GM12878 (cell line): Measurements from ENCODE around the gene MAPK8IP3. TPM values are rescaled to one million over a fixed set of nuclear protein-coding genes. Genes with fewer than 3 reads are reported as not detected.

ENCODE experiments used
- ATAC-seq: fragments of 200-7000 bp; cut with Tn5 transposase; 3 replicates; pipeline ENCODE4 v1.9.1; 2020; ENCODE audit warnings: mild to moderate bottlenecking, moderate library complexity
- BruUV-seq: library from RNA; stranded (reverse); fragments of 400-500 nt; replicated peaks from 2 replicates; lab custom pipeline; 2021; lab: Mats Ljungman, UMichigan
- CTCF ChIA-PET: fragments of 300-600 bp; sonication (Branson Sonifier 250); formaldehyde crosslinking; extraction: SDS; loops from one replicate; lab custom pipeline; 2021; ENCODE audit warnings: inconsistent platforms; lab: Yijun Ruan, JAX
- POLR2A ChIA-PET: fragments of 350-600 bp; formaldehyde crosslinking; extraction: SDS; loops from one replicate; lab custom pipeline; 2021; ENCODE audit warnings: inconsistent platforms; lab: Charles Lee
- RAD21 ChIA-PET: fragments of 300-600 bp; sonication (Branson Sonifier 250); formaldehyde crosslinking; loops from one replicate; lab custom pipeline; 2023; ENCODE audit warnings: antibody characterized with exemption; ENCODE audit not compliant: unreplicated experiment; lab: Charles Lee
- SMC1A ChIA-PET: fragments of 300-600 bp; sonication (Branson Sonifier 250); formaldehyde crosslinking; loops from one replicate; lab custom pipeline; 2023; ENCODE audit not compliant: unreplicated experiment, uncharacterized antibody; lab: Charles Lee
- DNase-seq: peaks from one replicate; pipeline ENCODE4 v3.0.0-alpha.2; 2011; ENCODE audit warnings: low read depth, low spot score
- FAIRE-seq: peaks from 3 replicates; lab custom pipeline; 2011; peaks lifted over from hg19 to GRCh38; lab: Jason Lieb, UNC
- H2AFZ ChIP-seq: 2 replicates; pipeline ENCODE4 v1.6.0; 2011; ENCODE audit warnings: low read depth, low read length, control low read depth; ENCODE audit not compliant: control insufficient read depth
- H3K27ac ChIP-seq: 2 replicates; pipeline ENCODE4 v1.5.1; 2011; ENCODE audit warnings: control low read depth; ENCODE audit not compliant: control insufficient read depth, insufficient read depth
- H3K27me3 ChIP-seq, 2 experiments: replicated peaks in 1 of 2; 2 replicates each; pipeline versions ENCODE4 v1.6.0 to v1.6.1; 2011; ENCODE audit warnings: low read length in 1 of 2; ENCODE audit not compliant: control insufficient read depth in 2 of 2, insufficient read depth in 2 of 2
- H3K36me3 ChIP-seq, 2 experiments: 2 replicates each; pipeline ENCODE4 v1.5.1; 2011; ENCODE audit warnings: low read length in 1 of 2; ENCODE audit not compliant: control insufficient read depth in 2 of 2, insufficient read depth in 2 of 2
- H3K4me1 ChIP-seq: 2 replicates; pipeline ENCODE4 v1.6.1; 2011; ENCODE audit warnings: mild to moderate bottlenecking, low read length, moderate library complexity, mixed read lengths; ENCODE audit not compliant: control insufficient read depth, insufficient read depth
- H3K4me2 ChIP-seq: 2 replicates; pipeline ENCODE4 v1.6.0; 2011; ENCODE audit warnings: control low read depth; ENCODE audit not compliant: control insufficient read depth, insufficient read depth
- H3K4me3 ChIP-seq: fragments of 200-600 bp; sonication (generic); 2 replicates; pipeline ENCODE4 v1.5.1; 2016
- H3K79me2 ChIP-seq: 2 replicates; pipeline ENCODE4 v1.6.0; 2011; ENCODE audit warnings: low read length; ENCODE audit not compliant: control insufficient read depth, insufficient read depth
- H3K9ac ChIP-seq: 2 replicates; pipeline ENCODE4 v1.8.0; 2011; ENCODE audit warnings: low read length, control low read depth, mixed read lengths; ENCODE audit not compliant: control insufficient read depth, insufficient read depth
- H3K9me3 ChIP-seq: replicated peaks from 3 replicates; pipeline ENCODE4 v1.5.1; 2011; ENCODE audit warnings: mild to moderate bottlenecking, low read length; ENCODE audit not compliant: control insufficient read depth, insufficient read depth
- H4K20me1 ChIP-seq: 2 replicates; pipeline ENCODE4 v1.6.0; 2011; ENCODE audit not compliant: control insufficient read depth, insufficient read depth
- BCLAF1 ChIP-seq: fragments of 450-650 bp; IDR thresholded peaks from 2 replicates; pipeline ENCODE4 v1.6.1; 2017; ENCODE audit warnings: antibody characterized with exemption, mild to moderate bottlenecking, moderate library complexity
- RELB ChIP-seq: fragments of 450-650 bp; IDR thresholded peaks from 2 replicates; pipeline ENCODE4 v1.6.1; 2017; ENCODE audit warnings: low read depth, mild to moderate bottlenecking, moderate library complexity
- SKIL ChIP-seq: fragments of 450-650 bp; IDR thresholded peaks from 2 replicates; pipeline ENCODE4 v1.6.1; 2017; ENCODE audit warnings: mild to moderate bottlenecking, low read depth, inconsistent platforms; ENCODE audit not compliant: poor library complexity, severe bottlenecking
- ZNF687 ChIP-seq: fragments of 450-650 bp; IDR thresholded peaks from 2 replicates; pipeline ENCODE4 v1.6.1; 2017; ENCODE audit warnings: mild to moderate bottlenecking, moderate library complexity
- WGBS: methylation state at CpG from one replicate; pipeline ENCODE4 v1.1.6; 2016; ENCODE audit warnings: low lambda C conversion rate; ENCODE audit not compliant: insufficient replicate concordance, insufficient coverage; ENCODE audit errors: missing lambda C conversion rate; 5-methylcytosine and 5-hydroxymethylcytosine counted together
- in situ Hi-C: fragments of 300-500 bp; cut with MboI; formaldehyde crosslinking; loops from 9 replicates; pipeline ENCODE4 v1.14.3; 2018; ENCODE audit warnings: mixed read lengths
- intact Hi-C: fragments of 100-400 bp; cut with micrococcal nuclease; formaldehyde crosslinking; loops from one replicate; pipeline ENCODE4 v1.14.2; 2022; ENCODE audit not compliant: unreplicated experiment
- polyA plus RNA-seq, 11 experiments: library from polyadenylated mRNA; depleted of rRNA in 4 of 11; unstranded in 6 of 11; stranded (reverse) in 5 of 11; fragments of >200 nt; fragmentation: Nextera tagmentation in 4 of 11; fragmentation: Illumina TruSeq in 1 of 11; extraction: Ambion mirVana in 4 of 11; extraction: Trizol in 1 of 11; gene quantifications; 1 replicate in 1 of 11; 2 replicates in 10 of 11; pipeline versions ENCODE4 v1.2.1 to v1.2.3, GENCODE V29; 2011 to 2016; ENCODE audit warnings: inconsistent platforms in 2 of 11, missing spikeins in 2 of 11, low read depth in 1 of 11
- total RNA-seq, 4 experiments: library from RNA; depleted of rRNA in 3 of 4; stranded (reverse); fragments of >200 nt in 3 of 4; fragmentation: Illumina TruSeq in 1 of 4; extraction: Trizol in 1 of 4; gene quantifications; 2 replicates each; pipeline versions ENCODE4 v1.2.1 to v1.2.3, GENCODE V29; 2013 to 2021

MAPK8IP3 gene
- total and polyA plus RNA-seq, 10 of the 15 experiments (the other 5 are each of a cell fraction or from before 2014, with no cell fraction given): 0.06 to 67.9 (median 18.2) TPM

GRCh38 chr16:1810106-1810505 is 104.1 kb downstream of the MAPK8IP3 start:
- FAIRE-seq (no peak), DNase-seq (no peak), ATAC-seq (no peak)
- in situ Hi-C loops (no loop called here), intact Hi-C loops (no loop called here)
- Histone ChIP-seq H3K9ac (no peak overlapping the region), H3K36me3 (peaks cover 0 to 1% of the 10 kb centered on the region in 2 experiments; a peak in 3 of 4 replicates), H2AFZ (no peak overlapping the region), H3K4me3 (no peak overlapping the region), H4K20me1 (no peaks in the 10 kb centered on the region), H3K4me1 (no peaks in the 10 kb centered on the region), H3K4me2 (no peak overlapping the region), H3K79me2 (no peaks in the 10 kb centered on the region), H3K27ac (no peak overlapping the region), H3K27me3 (no peaks in the 10 kb centered on the region), H3K9me3 (no peaks in the 10 kb centered on the region; the same call in 2 of the 3 replicates)
- no peak for TF ChIP-seq RELB
- no peak for TF ChIP-seq BCLAF1
- TF ChIP-seq SKIL: no peak
- no peak for TF ChIP-seq ZNF687
- BruUV-seq: no TSS peak
- WGBS: 87% methylated on average over 16 of the region's 16 CpGs
- ChIA-PET RAD21 (no interaction called here), CTCF (no interaction called here), POLR2A (no interaction called here), SMC1A (no interaction called here)
